SIG-M5 (cell line): Measurements from ENCODE around the gene NPIPB8.
"Not testable (repeated sequence)": the region's sequence is repeated elsewhere in the genome, so short reads cannot be mapped to it uniquely, and the experiment has no call there.

Experiments
- DNase-seq: peaks from one replicate; lab custom pipeline; 2025; lab: John Stamatoyannopoulos, UW

NPIPB8 gene

DNA sequence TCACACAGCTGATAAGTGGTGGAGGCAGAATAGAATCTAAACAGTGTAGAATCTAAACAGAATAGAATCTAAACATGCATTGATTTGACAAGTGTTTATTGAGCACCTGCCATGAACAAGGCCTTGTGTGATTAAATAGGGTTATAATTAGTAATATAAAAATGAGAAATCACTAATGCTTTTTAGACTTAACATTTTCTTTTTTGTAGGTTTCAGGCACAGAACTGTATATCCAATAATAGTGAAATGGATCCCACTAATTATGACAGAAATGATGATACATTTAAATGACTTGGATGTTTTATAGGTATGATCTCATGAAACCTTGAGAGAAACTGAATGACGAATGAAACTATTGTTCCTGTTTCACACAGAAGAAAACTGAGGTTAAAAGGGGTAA lies at the start of gene NPIPB8:
Gene NPIPB8 (plus strand): TSS at position 301 of the 400 bp plus-strand sequence. CDS start 296 bp downstream, outside the sequence.
- not testable (repeated sequence) for DNase-seq

DNA sequence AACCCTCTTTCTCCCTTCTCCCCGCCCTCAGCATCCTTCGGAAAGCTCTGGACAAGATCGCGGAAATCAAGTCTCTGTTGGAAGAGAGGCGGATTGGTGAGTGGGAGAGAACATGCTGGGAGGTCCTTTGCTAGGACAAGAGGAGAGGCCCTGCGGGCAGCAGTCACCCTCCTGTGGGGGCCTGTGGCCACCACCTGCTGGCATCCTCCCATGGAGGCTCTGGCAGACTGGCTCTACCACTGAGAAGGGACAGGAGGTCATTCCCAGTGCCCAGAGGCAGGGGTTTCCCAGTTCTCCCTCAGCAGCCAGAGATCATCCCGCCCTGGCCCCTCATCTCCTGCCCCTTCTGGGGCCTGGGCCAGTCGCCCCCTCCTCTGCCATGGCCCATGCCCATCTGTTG lies 48.8 kb upstream of the NPIPB8 start:
- DNase-seq, result no peak

DNA sequence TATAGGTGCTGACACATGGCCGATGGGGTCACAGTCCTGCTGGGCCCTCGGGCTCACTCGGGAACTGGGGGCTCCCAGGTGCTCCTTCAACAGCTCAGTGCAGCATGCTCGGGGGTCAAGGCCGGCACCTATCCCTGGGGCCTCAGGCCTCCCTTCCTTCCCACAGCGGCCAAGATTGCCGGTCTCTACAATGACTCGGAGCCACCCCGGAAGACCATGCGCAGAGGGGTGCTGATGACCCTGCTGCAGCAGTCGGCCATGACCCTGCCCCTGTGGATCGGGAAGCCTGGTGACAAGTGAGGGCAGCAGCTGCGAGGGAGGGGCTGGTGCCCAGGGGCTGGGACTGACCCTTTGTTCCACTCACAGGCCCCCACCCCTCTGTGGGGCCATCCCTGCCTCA lies 47.9 kb upstream of the NPIPB8 start:
- no peak for DNase-seq

DNA sequence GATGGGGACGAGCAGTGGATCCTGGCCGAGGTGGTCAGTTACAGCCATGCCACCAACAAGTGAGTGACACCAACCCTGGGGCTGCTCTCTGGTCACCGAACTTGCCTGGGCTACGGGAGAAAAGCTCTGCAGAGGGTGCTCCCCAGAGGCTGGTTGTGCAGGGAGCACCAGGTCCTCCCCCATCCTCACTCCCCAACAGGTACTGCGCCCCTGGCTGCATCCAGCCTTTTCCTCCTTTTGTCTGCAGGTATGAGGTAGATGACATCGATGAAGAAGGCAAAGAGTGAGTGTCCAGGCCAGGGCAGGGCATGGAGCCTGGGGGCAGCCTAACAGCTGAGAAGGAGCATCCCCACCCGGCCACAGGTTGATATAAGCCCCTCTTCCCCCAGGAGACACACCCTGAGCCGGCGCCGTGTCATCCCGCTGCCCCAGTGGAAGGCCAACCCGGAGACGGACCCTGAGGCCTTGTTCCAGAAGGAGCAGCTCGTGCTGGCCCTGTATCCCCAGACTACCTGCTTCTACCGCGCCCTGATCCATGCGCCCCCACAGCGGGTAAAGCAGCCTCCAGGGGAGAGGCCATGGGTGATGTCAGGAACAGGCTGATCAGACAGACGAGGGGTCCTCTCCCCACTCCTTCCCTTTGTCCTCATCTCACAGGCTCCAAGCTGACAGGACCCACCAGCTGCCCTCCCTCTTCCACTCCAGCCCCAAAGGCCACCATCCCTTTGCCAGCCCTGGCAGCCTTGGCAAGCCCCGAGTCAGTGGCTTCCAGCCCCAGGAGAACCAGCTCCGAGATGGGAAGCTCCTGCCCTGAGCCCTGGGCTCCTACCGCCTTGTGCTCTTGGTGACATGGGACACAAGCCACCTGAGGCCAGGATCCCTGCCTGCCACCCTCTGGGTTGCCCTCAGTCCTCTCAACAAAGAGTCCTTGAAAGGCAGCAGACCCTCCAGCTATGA lies 47.2 kb upstream of the NPIPB8 start:
- no peak for DNase-seq

DNA sequence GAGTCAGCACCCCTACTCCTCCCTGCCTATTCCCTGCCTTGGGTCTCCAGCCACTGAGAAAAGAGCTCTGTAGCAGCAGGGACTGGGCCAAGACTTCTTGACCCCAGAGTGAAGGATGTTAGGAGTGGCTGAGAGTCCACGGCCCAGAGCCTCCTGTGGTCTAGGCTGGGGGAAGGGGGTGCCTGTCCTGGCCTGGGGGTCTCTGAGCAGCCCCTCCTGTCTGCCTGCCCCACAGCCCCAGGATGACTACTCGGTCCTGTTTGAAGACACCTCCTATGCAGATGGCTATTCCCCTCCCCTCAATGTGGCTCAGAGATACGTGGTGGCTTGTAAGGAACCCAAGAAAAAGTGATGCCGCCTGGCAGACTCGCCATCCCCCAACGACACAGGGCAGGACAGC lies 46.5 kb upstream of the NPIPB8 start:
- DNase-seq, result no peak

DNA sequence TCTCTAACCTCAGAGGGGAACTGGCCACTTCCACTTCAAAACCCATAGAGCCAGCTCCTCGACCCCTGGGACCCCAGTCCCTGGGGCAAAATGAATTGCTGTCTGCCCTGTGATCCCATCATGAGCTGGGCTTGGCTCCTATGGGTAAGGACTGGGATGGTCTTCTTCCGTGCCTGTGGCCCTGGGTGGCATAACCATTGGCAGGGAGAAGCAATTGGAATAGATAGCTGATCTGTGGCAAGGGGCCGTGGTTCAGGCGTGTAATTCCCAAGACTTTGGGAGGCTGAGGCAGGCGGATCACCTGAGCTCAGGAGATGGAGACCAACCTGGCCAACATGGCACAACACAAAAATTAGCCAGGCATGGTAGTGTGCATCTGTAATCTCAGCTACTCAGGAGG lies 45.4 kb upstream of the NPIPB8 start:
- DNase-seq, result no peak

DNA sequence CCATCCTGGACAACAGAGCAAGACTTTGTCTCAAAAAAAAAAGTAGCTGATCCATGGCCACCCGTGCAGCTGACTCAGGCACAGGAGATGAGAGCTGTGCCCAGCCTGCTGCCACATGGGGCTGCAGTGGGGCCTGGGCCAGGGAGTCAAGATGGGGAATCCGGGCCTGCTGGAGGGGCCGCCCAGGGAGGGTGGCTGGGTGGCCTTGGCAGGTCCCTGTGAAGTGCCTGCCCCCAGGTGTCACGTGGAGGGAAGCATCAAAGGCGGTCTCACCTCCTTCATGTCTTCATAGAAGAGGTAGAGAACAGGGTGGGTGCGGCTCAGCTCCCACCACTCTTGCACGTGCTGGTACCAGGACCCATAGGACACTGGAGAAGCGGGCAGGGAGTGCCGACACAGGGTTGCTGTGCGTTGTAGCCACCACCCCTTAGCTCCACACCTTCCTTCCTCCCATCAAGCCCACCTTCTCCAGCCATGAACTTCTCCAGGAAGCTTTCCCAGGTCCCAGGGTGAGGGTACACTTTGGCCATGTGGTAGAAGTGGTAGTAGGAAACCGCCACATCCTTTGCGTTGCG lies 44.8 kb upstream of the NPIPB8 start:
- DNase-seq, result no peak

DNA sequence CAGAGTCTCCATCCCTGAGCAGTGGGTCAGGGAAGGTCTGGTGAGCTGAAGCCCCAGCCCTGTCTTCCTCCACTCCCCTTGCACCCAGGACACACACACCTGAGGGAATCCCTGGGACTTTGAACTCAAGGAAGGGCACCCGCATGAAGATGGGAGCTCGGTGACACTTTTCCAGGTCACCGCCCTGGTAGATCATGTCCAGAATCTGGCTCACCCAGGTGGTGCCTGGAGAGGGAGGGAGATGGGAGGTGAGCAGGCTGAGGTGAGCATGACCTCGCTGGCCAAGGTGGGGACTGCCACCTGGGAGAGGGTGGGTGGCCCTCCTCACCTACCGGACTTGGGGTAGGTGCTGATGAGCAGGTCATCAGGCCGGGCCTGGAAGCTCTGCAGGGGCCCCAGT lies 42.4 kb upstream of the NPIPB8 start:
- not testable (repeated sequence) for DNase-seq

DNA sequence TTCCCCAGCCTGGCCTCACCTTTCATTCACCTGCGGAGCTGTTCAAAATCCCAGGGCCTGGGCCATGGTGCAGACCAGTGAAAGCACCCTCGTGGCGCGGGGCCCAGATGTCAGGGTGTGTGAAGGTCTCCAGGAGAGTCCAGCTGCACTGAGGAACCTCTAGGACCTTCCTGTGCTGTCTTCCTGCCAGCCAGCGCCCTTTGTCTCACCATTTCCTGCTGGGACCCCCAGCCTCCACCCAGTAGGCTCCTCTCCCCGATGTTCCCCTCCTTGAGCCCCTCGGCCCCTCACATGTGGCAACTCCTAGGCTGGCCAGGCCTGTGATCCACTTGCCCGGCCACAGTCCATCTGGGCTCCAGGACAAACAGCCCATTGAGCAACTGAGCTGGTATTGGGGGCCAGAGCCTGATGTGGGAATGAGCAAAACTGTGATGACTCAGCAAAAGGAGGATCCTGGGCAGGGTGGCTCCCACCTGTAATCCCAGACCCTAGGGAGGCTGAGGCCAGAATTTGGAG lies 41.7 kb upstream of the NPIPB8 start:
- DNase-seq, result no peak

DNA sequence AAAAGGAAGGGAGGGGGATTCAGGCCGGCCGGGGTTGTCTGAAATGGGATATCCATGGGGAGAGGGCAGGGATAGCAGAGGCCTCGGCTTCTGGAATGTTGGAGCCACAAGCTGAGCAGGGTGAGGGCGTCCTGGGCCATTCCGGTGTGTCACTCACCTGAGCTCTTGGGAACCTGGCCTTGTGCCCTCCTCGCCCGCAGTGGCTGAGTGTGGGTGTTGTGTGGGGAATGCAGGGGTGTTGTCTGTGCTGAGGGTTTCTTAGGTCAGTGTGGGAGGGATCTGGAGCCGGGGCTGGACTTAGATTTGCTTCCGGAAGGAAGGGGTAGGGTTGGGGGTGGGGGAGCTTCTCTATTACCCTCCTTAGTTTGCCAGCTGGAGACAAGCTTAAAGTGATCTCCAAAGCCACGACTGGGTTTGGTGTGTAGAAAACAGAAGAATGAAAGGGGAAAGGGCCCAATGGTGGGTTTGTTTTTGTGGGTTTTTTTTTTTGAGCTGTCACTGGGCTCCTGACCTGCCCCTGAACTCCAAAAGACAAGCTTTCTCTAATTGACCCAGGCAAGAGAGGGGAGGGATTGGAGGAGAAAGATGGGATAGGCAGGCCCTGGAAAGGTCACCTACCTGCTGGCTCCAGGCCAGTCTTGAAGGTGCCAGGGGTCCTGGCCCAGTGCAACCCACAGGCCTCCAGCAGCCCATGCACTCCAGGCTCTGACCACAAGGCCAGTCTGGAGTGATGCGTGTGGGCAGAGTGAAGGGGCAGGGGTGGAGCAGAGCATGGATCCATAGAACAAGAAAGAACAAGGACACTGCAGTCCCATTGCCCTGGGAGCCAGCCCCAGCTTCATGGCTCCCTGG lies 40.8 kb upstream of the NPIPB8 start, which contains the start of gene SULT1A2:
Gene SULT1A2 (minus strand): TSS at position 211 of the 852 bp plus-strand sequence. CDS start 1,120 bp downstream, outside the sequence.
- DNase-seq, result no peak

DNA sequence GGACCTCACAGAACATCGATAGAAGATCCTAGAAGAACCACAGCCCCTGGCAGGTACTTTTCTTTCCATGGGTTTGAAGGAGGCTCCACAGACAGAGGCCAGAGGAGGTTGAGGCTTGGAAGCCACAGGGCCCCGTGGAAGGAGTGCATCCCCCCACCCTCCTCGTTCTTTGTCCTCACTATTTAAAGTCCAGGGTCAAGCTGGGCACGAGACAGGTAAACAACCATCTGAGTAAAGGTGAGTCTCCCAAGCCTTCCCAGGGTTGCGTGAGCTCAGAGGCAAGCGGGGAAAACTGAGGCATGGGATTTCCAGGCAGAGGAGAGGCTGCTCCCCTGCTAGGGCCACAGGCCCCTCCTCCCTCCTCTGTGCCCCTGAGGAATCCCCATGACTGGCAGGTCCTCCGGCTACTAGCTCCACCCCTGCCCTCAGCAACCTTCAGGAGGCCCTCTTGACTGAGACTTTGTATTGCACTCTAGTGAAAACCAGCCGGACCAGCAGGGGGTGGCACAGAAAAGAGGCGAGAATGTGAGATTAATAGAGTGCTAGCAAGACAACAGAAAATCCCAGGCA lies 40.1 kb upstream of the NPIPB8 start:
- DNase-seq, result no peak

DNA sequence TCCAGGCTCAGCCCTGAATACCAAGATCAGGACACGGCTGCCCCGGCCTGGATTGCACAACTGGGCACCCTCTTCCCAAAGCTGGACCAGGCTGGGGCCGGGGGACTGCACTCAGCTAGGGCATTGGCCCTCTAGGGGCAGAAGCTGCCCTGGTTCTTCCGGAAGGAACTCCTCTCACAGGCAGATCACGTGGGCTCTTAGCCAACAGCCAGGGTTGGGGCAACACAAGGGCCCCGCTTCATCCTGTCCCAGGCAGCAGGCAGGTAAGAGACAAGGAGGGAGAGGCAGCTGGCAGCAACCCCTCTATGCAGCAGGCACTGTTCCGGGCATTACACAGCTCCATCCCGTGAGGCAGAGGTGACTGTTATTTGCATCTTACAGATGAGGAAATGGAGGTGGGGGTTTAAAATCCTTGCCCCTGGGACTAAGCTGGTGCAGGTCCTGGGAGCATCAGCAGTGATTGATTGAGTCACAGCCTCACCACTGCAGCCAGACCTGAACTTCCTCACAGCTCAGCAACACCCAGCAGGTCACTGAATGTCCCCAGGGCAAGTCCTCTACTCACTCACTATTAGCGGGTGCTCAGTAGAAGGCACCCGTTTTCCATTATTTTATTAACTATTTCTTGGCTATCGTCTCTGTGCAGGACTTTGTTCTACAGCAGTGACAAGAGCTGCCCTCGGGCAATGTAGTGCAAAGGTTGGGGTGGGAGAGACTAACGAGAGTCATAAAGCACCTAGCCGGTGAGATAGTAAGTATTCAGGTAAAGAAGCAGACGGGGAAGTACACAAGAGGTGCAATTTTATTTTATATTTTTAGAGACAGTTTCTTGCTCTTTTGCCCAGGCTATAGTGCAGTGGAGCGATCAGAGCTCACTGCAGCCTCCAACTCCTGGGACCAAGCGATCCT lies 38.2 kb upstream of the NPIPB8 start:
- not testable (repeated sequence) for DNase-seq

DNA sequence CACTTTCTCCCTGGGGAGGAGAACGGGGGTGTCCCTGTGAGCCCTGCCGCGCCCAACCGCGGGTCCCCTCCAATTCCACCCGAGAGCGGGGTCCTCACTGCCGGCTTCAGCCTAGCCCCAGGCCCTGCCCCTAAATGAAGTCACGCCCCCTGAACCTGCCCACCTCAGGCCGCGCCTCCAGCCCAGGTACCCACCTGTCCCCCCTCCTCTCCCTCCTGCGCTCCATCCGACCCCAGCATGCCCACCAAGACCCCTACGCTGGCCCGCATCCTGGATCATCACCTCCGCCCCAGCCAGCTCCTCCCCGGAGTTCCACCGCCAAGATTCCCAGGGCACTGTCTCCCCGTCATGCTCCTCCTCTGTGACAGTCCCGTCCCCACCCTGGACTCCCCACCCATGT lies 36.9 kb upstream of the NPIPB8 start:
- not testable (repeated sequence) for DNase-seq

DNA sequence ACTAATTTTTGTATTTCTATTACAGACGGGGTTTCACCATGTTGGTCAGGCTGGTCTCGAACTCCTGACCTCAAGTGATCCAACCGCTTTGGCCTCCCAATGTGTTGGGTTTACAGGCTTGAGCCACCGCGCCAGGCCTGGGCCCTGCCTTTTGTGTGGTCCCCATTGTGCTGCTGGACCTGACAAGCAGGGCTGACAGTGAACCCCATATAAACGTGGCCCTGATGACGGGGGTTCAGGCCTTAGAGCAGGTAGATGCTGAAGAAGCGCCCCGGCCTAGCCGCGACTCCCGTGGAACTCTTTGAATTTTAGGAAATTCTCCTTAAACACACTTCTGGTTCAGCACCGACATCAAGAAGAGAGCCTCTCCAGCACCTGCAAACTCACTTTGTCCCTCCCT lies 36.3 kb upstream of the NPIPB8 start:
- DNase-seq, result not testable (repeated sequence)

DNA sequence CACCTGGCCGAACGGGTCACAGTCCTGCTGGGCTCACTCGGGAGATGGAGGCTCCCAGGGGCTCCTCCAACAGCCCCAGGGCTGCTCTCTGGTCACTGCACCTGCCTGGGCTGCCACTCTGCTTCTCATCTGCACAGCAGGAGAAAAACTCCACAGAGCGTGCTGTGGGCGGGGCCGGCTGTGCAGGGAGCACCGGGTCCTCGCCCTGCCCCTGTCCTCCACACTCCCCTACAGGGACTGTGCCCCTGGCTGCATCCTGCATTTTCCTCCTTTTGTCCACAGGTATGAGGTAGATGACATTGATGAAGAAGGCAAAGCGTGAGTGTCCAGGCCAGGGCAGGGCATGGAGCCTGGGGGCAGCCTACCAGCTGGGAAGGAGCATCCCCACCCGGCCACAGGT lies 35.8 kb upstream of the NPIPB8 start:
- not testable (repeated sequence) for DNase-seq

DNA sequence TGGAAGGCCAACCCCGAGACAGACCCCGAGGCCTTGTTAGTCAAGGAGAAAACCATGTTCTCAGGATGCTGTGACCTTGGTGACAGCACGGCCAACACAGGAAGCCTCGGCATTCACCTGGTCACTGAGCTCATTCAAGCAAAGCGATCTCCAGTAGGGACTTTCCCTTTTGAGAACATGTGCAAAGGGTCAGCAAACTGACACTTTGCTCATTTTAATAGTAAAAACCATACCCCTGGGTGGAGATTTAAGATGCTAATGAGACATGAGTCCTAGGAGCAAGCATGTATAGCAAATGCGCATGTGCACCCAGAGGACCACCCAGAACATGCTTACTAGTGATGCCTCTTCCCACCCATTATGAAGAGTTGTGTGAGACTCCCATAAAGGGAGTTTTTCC lies 35.3 kb upstream of the NPIPB8 start:
- no peak for DNase-seq

DNA sequence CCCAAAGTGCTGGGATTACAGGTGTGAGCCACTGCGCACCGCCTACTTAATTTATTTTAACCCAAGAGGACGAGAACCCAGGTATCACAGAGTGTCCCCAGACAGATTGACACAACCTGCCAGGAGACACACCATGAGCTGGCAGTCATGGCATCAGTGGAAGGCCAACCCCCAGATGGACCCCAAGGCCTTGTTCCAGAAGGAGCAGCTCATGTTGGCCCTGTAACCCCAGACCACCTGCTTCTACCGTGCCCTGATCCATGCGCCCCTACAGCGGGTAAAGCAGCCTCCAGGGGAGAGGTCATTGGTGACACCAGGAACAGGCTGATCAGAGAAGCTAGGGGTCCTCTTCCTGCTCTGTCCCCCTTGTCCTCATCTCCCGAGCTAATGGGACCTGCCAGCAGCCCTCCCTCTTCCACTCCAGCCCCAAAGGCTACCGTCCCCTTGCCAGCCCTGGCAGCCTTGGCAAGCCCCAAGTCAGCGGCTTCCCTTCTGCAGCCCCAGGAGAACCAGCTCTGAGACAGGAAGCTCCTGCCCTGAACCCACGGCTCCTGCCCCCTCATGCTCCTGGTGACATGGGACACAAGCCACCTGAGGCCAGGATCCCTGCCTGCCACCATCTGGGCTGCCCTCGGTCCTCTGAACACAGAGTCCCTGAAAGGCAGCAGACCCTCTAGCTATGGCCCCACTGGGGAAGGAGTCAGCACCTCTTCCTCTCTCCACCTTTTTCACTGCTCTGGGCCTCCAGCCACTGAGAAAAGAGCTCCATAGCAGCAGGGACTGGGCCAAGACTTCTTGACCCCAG lies 34.3 kb upstream of the NPIPB8 start:
- DNase-seq, result no peak

DNA sequence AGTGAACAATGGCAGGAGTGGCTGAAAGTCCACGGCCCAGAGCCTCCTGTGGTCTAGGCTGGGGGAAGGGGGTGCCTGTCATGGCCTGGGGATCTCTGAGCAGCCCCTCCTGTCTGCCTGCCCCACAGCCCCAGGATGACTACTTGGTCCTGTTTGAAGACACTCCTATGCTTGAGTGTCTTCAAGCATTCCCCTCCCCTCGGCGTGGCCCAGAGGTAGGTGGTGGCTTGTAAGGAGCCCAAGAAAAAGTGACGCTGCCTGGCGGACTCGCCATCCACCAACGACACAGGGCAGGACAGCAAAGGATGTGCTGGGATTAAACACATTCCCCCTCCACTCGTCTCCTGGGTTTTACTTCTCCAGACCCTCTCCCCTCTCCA lies 33.7 kb upstream of the NPIPB8 start:
- DNase-seq, result no peak

DNA sequence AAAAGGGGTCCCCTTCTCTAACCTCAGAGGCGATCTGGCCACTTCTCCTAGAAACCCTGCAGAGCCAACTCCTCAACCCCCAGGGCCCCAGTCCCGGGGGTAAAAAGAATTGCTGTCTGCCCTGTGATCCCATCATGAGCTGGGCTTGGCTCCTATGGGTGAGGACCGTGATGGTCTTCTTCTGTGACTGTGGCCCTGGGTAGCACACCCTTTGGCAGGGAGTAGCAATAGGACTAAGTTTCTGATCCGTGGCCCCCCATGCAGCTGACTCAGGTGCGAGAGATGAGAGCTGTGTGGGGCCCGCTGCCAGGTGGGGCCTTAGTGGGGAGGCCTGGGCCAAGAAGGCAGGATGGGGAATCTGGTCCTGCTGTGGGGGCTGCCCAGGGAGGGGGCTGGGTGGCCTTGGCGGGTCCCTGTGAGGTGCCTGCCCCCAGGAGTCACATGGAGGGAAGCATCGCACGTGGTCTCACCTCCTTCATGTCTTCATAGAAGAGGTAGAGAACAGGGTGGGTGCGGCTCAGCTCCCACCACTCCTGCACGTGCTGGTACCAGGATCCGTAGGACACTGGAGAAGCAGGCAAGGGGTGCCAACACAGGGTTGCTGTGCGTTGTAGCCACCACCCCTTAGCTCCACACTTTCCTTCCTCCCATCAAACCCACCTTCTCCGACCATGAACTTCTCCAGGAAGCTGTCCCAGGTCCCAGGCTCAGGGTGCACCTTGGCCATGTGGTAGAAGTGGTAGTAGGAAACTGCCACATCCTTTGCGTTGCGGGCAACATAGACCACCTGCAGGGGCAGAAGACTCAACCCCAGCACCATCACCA lies 31.4 kb upstream of the NPIPB8 start:
- no peak for DNase-seq
